ENCODE measurements around the gene KIAA0930. TPM values are rescaled to one million over a fixed set of nuclear protein-coding genes. Genes with fewer than 3 reads are reported as not detected.
A peak's percentile ranks its signal among the peaks of the same experiment; 100 is the strongest.

Gene KIAA0930
- total RNA-seq, 4 donors from 2014 or later, result 18.0 to 51.2 (median 25.1) TPM

DNA sequence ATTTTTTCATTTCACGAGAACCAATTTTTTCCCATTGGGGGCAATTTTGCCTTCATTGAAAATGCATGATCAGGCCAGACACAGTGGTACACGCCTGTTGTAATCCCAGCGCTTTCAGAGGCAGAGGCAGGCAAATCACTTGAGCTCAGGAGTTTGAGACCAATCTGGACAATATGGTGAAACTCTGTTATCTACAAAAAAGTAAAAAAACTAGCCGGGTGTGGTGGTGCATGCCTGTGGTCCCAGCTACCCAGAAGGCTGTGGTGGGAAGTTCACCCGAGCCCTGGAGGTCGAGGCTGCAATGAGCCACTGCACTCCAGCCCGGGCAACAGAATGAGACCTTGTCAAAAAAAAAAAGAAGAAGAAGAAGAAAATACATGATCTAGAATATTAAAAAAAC is 24.8 kb upstream of the KIAA0930 start:
- Histone ChIP-seq H3K4me1 (peaks cover 16 to 35% (median 23%) of the 10 kb centered on the region in 4 donors), H3K27ac (no peak overlapping the region), H3K4me3 (no peak overlapping the region), H3K27me3 (peaks cover 5% of the 10 kb centered on the region), H3K9me3 (no peaks in the 10 kb centered on the region), H3K36me3 (no peaks in the 10 kb centered on the region)
- 81 to 82% methylated on average over 7 of the region's 7 CpGs for WGBS, 2 donors (ENCODE audit: low coverage in 1 of 2)
- DNase-seq, result no peak
- intact Hi-C loops (cut with DNase I; ENCODE audit: low total_unique reads), result no loop called here
- in situ Hi-C loops (cut with MboI; ENCODE audit: low pct_ligation_motif_present in 1 of 4, low pct_unique_long_range_greater_than_20kb in 1 of 4, low sequenced_read_pairs in 3 of 4), result loop anchor here (5.0 to 25.0 kb wide), 7 partner anchors 59 to 297 kb away; no protein-coding TSS in a partner anchor
- TF ChIP-seq POLR2A (IDR thresholded peaks at IDR 0.05) (no peak), EP300 (IDR thresholded peaks at IDR 0.05; ENCODE audit: low read depth) (no peak), POLR2AphosphoS5 (IDR thresholded peaks at IDR 0.05) (no peak)
- TF ChIP-seq, protein P1, sequence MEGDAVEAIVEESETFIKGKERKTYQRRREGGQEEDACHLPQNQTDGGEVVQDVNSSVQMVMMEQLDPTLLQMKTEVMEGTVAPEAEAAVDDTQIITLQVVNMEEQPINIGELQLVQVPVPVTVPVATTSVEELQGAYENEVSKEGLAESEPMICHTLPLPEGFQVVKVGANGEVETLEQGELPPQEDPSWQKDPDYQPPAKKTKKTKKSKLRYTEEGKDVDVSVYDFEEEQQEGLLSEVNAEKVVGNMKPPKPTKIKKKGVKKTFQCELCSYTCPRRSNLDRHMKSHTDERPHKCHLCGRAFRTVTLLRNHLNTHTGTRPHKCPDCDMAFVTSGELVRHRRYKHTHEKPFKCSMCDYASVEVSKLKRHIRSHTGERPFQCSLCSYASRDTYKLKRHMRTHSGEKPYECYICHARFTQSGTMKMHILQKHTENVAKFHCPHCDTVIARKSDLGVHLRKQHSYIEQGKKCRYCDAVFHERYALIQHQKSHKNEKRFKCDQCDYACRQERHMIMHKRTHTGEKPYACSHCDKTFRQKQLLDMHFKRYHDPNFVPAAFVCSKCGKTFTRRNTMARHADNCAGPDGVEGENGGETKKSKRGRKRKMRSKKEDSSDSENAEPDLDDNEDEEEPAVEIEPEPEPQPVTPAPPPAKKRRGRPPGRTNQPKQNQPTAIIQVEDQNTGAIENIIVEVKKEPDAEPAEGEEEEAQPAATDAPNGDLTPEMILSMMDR (IDR thresholded peaks at IDR 0.05), result no peak

DNA sequence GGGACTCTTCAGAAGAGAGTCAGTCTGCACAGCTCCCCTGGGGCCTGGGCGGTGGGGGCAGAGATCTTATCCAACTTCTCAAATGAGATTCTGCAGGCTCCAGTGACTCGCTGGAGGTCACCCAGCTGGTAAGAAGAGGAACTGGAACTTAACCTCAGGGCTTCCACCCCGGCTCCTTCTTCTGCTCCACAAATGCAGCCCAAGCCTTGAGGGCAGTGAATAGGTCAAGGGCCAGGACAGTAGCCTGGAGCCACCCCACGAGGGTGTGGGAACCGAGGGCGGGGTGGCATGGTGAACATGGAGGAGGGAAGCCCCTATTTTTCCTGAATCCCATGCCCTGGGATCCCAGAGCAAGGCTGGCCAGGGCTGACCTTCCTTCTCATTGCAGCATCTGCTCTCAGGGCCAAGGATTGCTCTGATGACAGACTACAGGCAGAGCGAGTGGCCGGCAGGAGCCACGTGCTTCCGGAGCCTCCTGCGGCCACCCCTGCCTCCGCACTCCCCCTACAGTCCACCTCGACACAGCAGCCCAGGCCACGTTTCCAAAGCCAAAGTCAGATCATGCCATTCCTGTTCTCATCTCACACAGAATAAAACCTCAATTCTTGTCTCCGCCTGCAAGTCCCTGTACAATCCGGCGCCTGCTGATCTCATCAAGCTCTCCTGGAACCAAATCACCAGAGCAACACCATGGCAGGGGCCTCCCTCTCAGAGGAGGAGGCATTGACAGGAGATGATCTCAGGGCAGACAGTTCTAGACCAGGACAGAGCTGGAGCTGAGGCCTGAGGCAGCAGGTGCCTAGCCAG is 23.0 kb upstream of the KIAA0930 start:
- Histone ChIP-seq H3K9me3 (no peaks in the 10 kb centered on the region), H3K4me1 (peaks cover 4 to 21% (median 12%) of the 10 kb centered on the region in 4 donors), H3K36me3 (no peaks in the 10 kb centered on the region), H3K4me3 (no peak overlapping the region), H3K27ac (peak overlapping the region; percentile 23 to 57 (median 50)), H3K27me3 (peaks cover 5% of the 10 kb centered on the region)
- peak; percentile 72 for DNase-seq
- in situ Hi-C loops (cut with MboI; ENCODE audit: low pct_ligation_motif_present in 1 of 4, low pct_unique_long_range_greater_than_20kb in 1 of 4, low sequenced_read_pairs in 3 of 4), result loop anchor here in 3 of 4 donors (10.0 to 25.0 kb wide), 4 partner anchors 61 to 299 kb away; no protein-coding TSS in a partner anchor
- intact Hi-C loops (cut with DNase I; ENCODE audit: low total_unique reads), result no loop called here
- WGBS, 2 donors (ENCODE audit: low coverage in 1 of 2), result 45 to 52% methylated on average over 6 to 17 of the region's 17 CpGs
- TF ChIP-seq POLR2AphosphoS5 (IDR thresholded peaks at IDR 0.05), result no peak
- no peak for TF ChIP-seq POLR2A (IDR thresholded peaks at IDR 0.05)
- TF ChIP-seq, protein P1 (IDR thresholded peaks at IDR 0.05), result peak; percentile 44 to 57 (median 48)

DNA sequence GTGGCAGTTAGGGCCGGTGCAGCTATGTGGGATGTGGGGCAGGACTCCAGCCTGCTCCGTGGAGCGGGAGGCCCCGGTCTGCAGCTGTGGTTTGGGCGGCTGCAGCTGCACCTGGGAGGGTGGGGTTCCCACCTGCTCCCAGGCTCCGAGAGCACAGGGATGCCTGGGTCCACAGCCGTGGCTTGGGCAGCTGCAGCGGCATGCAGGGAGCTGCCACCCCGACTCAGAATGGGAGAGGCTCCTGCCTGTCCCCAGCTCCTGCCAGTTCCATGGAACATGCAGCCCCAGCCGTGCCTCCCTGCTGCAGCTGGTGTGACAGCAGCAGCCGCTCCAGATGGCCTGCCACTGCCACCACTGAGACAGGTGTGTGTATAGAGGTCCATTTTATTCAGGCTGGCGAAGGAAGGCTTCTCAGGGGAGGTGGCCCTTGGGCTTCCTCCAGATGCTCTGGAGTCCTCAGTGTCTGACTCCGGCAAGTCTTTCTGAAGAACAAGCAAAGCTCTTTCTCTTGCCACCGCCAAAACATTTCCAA is 22.3 kb upstream of the KIAA0930 start:
- peaks cover 3 to 16% (median 10%) of the 10 kb centered on the region in 4 donors for H3K4me1 ChIP-seq
- H3K9me3 ChIP-seq, result no peaks in the 10 kb centered on the region
- intact Hi-C loops (cut with DNase I; ENCODE audit: low total_unique reads) (no loop called here), in situ Hi-C loops (cut with MboI; ENCODE audit: low pct_ligation_motif_present in 1 of 4, low pct_unique_long_range_greater_than_20kb in 1 of 4, low sequenced_read_pairs in 3 of 4) (loop anchor here in 3 of 4 donors (10.0 to 25.0 kb wide), 4 partner anchors 62 to 299 kb away; no protein-coding TSS in a partner anchor)
- no peak for DNase-seq
- TF ChIP-seq EP300 (IDR thresholded peaks at IDR 0.05; ENCODE audit: low read depth) (no peak), POLR2A (IDR thresholded peaks at IDR 0.05) (no peak), POLR2AphosphoS5 (IDR thresholded peaks at IDR 0.05) (peak in 1 of 3 donors; percentile 33)
- peaks cover 5% of the 10 kb centered on the region for H3K27me3 ChIP-seq
- peak overlapping the region; percentile 14 to 57 (median 50) for H3K27ac ChIP-seq
- 20 to 40% methylated on average over 1 to 5 of the region's 14 CpGs for WGBS, 2 donors (ENCODE audit: low coverage in 1 of 2)
- H3K4me3 ChIP-seq, result no peak overlapping the region
- no peaks in the 10 kb centered on the region for H3K36me3 ChIP-seq

DNA sequence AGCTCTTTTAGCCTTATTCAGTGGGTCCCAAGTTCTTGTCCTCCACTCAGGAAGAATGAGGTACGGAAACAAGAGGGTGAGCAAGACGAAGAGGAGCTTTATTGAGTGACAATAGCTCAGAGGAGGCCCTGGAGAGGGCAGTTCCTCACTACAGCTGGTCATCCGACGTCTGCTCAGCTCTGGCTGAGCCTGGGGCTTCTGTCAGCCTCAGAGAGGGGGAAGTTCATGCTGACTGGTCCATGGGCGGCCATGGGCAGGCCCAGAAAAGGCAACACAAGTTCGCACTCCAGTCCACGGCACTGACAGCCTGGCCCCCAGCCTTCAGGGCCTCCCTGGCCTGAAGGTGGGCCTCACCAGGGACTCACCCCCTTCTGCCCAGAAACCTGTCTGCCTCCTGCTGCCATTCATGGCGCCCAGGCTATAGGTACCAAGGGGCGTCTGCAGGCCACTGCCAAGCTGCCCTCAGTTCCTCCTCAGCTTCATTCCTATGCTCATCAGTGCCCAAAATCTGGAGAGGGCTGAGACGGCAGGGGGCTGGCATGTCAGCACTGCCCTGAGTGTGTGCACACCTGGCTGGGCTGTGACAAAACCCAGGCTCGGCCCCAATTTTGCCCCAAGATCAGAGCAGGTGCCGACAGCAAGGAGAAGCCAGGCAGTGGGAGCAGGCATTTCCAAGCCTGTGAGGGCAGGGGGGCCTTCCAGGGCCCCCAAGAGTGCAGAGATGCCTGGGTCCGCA is 21.7 kb upstream of the KIAA0930 start:
- Histone ChIP-seq H3K4me3 (no peak overlapping the region), H3K27me3 (no peaks in the 10 kb centered on the region), H3K27ac (peak overlapping the region in 2 of 4 donors; percentile 14 to 57), H3K36me3 (no peaks in the 10 kb centered on the region), H3K9me3 (no peaks in the 10 kb centered on the region), H3K4me1 (peaks cover 3 to 14% (median 9%) of the 10 kb centered on the region in 4 donors)
- in situ Hi-C loops (cut with MboI; ENCODE audit: low pct_ligation_motif_present in 1 of 4, low pct_unique_long_range_greater_than_20kb in 1 of 4, low sequenced_read_pairs in 3 of 4), result loop anchor here in 3 of 4 donors (10.0 to 25.0 kb wide), 4 partner anchors 62 to 300 kb away; no protein-coding TSS in a partner anchor
- no peak for DNase-seq
- 79% methylated on average over 10 of the region's 13 CpGs; no CpG with 5 or more reads in 1 of the 2 donors for WGBS, 2 donors (ENCODE audit: low coverage in 1 of 2)
- TF ChIP-seq, protein P1 (IDR thresholded peaks at IDR 0.05), result no peak
- no peak for TF ChIP-seq POLR2AphosphoS5 (IDR thresholded peaks at IDR 0.05)
- TF ChIP-seq EP300 (IDR thresholded peaks at IDR 0.05; ENCODE audit: low read depth), result no peak
- no peak for TF ChIP-seq POLR2A (IDR thresholded peaks at IDR 0.05)
- intact Hi-C loops (cut with DNase I; ENCODE audit: low total_unique reads), result no loop called here
